ENCODE data around the gene PALMD. TPM values are rescaled to one million over a fixed set of nuclear protein-coding genes. Genes with fewer than 3 reads are reported as not detected.
A peak's percentile ranks its signal among the peaks of the same experiment; 100 is the strongest.

The PALMD gene
- polyA plus RNA-seq, 3 donors, result not detected

DNA sequence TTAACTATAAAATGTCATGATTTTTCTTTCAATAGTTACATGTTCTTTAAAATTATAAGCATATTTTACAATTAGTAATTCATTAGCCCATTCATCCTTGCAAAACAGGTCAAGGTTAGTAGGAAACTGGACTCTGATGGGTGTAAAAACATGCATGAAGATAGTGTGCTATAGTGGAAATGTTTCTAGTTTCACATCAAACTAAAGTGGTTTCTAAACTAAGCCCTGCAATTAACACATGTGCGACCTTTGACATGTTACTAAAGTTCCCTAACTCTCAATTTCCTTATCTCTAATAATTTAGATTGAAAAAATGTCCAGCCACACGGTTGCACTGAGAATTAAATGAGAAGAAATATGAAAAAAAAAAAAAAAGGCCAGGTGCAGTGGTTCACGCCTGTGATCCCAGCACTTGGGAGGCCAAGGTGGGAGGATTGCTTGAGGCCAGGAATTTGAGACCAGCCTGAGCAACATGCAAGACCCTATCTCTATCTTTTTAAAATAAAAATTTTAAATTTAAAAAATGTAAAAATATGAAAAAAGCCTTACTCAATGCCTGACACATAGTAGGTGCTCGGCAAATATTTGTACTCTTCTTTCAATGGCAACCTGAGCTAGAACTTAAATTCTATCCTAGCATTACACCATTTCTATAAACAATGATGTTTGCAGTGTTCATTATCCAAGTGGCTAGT is 44.1 kb upstream of the PALMD start:
- Histone ChIP-seq H3K4me1 (ENCODE audit: control insufficient read depth in 1 of 2, insufficient read depth in 2 of 2, low read length in 2 of 2) (no peaks in the 10 kb centered on the region), H3K4me3 (replicated peaks in 1 of 3; ENCODE audit: low read depth in 2 of 3, low read length in 3 of 3) (no peak overlapping the region), H3K27me3 (ENCODE audit: control insufficient read depth in 2 of 2, insufficient read depth in 2 of 2, low read length in 2 of 2) (no peaks in the 10 kb centered on the region), H4K20me1 (ENCODE audit: insufficient read depth, low read length) (no peaks in the 10 kb centered on the region), H3K4me2 (replicated peaks; ENCODE audit: extremely low read depth, low read length, poor library complexity, severe bottlenecking) (no peak overlapping the region), H3K9ac (ENCODE audit: insufficient read depth, low read length, poor library complexity, severe bottlenecking) (no peak overlapping the region), H3K79me2 (ENCODE audit: insufficient read depth, low read length) (no peaks in the 10 kb centered on the region), H3K36me3 (replicated peaks in 1 of 2; ENCODE audit: control insufficient read depth in 1 of 2, insufficient read depth in 2 of 2, low read length in 2 of 2) (no peaks in the 10 kb centered on the region), H3K27ac (ENCODE audit: low read depth in 1 of 2, low read length in 2 of 2) (no peak overlapping the region), H3K9me3 (replicated peaks in 1 of 2; ENCODE audit: control insufficient read depth in 1 of 2, insufficient read depth in 1 of 2, low read length in 2 of 2) (no peaks in the 10 kb centered on the region), H2AFZ (ENCODE audit: insufficient read depth, low read depth, low read length, poor library complexity, severe bottlenecking) (no peak overlapping the region)
- no peaks in the 10 kb centered on the region for H3K36me3 Mint-ChIP-seq
- no CpG with 5 or more reads among the region's 4 CpGs for WGBS (ENCODE audit: insufficient coverage)
- peaks cover 0 to 11% (median 4%) of the 10 kb centered on the region in 7 donors for H3K9me3 Mint-ChIP-seq
- no peak for DNase-seq
- TF ChIP-seq, protein P1, sequence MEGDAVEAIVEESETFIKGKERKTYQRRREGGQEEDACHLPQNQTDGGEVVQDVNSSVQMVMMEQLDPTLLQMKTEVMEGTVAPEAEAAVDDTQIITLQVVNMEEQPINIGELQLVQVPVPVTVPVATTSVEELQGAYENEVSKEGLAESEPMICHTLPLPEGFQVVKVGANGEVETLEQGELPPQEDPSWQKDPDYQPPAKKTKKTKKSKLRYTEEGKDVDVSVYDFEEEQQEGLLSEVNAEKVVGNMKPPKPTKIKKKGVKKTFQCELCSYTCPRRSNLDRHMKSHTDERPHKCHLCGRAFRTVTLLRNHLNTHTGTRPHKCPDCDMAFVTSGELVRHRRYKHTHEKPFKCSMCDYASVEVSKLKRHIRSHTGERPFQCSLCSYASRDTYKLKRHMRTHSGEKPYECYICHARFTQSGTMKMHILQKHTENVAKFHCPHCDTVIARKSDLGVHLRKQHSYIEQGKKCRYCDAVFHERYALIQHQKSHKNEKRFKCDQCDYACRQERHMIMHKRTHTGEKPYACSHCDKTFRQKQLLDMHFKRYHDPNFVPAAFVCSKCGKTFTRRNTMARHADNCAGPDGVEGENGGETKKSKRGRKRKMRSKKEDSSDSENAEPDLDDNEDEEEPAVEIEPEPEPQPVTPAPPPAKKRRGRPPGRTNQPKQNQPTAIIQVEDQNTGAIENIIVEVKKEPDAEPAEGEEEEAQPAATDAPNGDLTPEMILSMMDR (IDR thresholded peaks at IDR 0.05), result no peak
- intact Hi-C loops (cut with micrococcal nuclease), result no loop called here
- no peaks in the 10 kb centered on the region for H3K27me3 Mint-ChIP-seq (ENCODE audit: low read depth in 3 of 3)
- peak overlapping the region in 1 of 7 donors; percentile 27 for H3K27ac Mint-ChIP-seq
- no peak overlapping the region for H3K4me3 Mint-ChIP-seq
- H3K4me1 Mint-ChIP-seq, result no peaks in the 10 kb centered on the region

DNA sequence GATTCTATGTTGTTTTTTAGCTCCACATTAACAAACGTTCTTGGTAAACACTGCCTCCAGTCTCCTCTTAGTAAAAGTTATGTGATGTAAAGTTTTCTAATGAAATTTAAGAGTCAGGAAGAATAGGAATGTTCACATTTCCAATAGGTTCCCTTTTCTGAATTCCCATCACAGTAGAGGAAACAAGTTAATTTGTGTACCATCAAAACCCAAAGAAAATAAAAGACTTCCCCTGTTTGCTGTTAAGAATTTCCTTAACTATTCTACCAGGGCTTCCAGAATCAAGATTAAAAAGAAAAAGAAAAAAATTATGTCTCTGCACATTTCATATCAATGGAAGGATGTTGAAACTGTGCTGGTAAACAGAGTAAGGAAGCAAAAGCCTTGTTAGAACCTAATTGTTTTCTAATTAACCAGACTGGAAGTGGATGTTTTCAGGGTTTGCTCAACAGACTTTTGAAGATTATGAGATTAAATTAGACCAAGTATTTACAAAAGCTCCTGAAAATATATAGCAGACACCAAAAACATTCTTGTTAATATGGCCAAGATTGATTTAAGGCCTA is 43.4 kb upstream of the PALMD start:
- TF ChIP-seq, protein P1 (IDR thresholded peaks at IDR 0.05), result no peak
- Histone ChIP-seq H3K9me3 (replicated peaks in 1 of 2; ENCODE audit: control insufficient read depth in 1 of 2, insufficient read depth in 1 of 2, low read length in 2 of 2) (no peaks in the 10 kb centered on the region), H3K4me1 (ENCODE audit: control insufficient read depth in 1 of 2, insufficient read depth in 2 of 2, low read length in 2 of 2) (no peaks in the 10 kb centered on the region), H3K27me3 (ENCODE audit: control insufficient read depth in 2 of 2, insufficient read depth in 2 of 2, low read length in 2 of 2) (no peaks in the 10 kb centered on the region), H3K9ac (ENCODE audit: insufficient read depth, low read length, poor library complexity, severe bottlenecking) (no peak overlapping the region), H3K36me3 (replicated peaks in 1 of 2; ENCODE audit: control insufficient read depth in 1 of 2, insufficient read depth in 2 of 2, low read length in 2 of 2) (no peaks in the 10 kb centered on the region), H2AFZ (ENCODE audit: insufficient read depth, low read depth, low read length, poor library complexity, severe bottlenecking) (no peak overlapping the region), H3K4me3 (replicated peaks in 1 of 3; ENCODE audit: low read depth in 2 of 3, low read length in 3 of 3) (no peak overlapping the region), H3K79me2 (ENCODE audit: insufficient read depth, low read length) (no peaks in the 10 kb centered on the region), H3K27ac (ENCODE audit: low read depth in 1 of 2, low read length in 2 of 2) (no peak overlapping the region), H3K4me2 (replicated peaks; ENCODE audit: extremely low read depth, low read length, poor library complexity, severe bottlenecking) (no peak overlapping the region), H4K20me1 (ENCODE audit: insufficient read depth, low read length) (no peaks in the 10 kb centered on the region)
- H3K27ac Mint-ChIP-seq, result no peak overlapping the region
- no peaks in the 10 kb centered on the region for H3K4me1 Mint-ChIP-seq
- intact Hi-C loops (cut with micrococcal nuclease), result no loop called here
- no peaks in the 10 kb centered on the region for H3K36me3 Mint-ChIP-seq
- no peaks in the 10 kb centered on the region for H3K27me3 Mint-ChIP-seq (ENCODE audit: low read depth in 3 of 3)
- peaks cover 0 to 11% (median 2%) of the 10 kb centered on the region in 7 donors for H3K9me3 Mint-ChIP-seq
- WGBS (ENCODE audit: insufficient coverage), result no CpG with 5 or more reads among the region's 1 CpG
- no peak for DNase-seq
- no peak overlapping the region for H3K4me3 Mint-ChIP-seq
